Activated T-cell treated with anti-CD3 and anti-CD28 coated beads, Interleukin-2, amount 50 U/mL, for 24 hours (primary cell): Measurements from ENCODE around the gene PPP1R9B.

Experiments
- DNase-seq: peaks from one replicate; pipeline ENCODE4 v3.0.0-alpha.2; 2020
- H3K27ac Mint-ChIP-seq: 2 replicates; pipeline ENCODE4 v1.8.0; 2020; ENCODE audit warnings: mild to moderate bottlenecking, mixed read lengths
- H3K27me3 Mint-ChIP-seq: 2 replicates; pipeline ENCODE4 v1.8.0; 2020; ENCODE audit warnings: mixed read lengths
- H3K36me3 Mint-ChIP-seq: 2 replicates; pipeline ENCODE4 v1.8.0; 2020; ENCODE audit warnings: low read depth, mixed read lengths
- H3K4me1 Mint-ChIP-seq: 2 replicates; pipeline ENCODE4 v1.8.0; 2020; ENCODE audit warnings: low read depth, mixed read lengths
- H3K4me3 Mint-ChIP-seq: 2 replicates; pipeline ENCODE4 v1.8.0; 2020; ENCODE audit warnings: mild to moderate bottlenecking, moderate library complexity, mixed read lengths
- H3K9me3 Mint-ChIP-seq: 2 replicates; pipeline ENCODE4 v1.8.0; 2020; ENCODE audit warnings: mixed read lengths

PPP1R9B gene

DNA sequence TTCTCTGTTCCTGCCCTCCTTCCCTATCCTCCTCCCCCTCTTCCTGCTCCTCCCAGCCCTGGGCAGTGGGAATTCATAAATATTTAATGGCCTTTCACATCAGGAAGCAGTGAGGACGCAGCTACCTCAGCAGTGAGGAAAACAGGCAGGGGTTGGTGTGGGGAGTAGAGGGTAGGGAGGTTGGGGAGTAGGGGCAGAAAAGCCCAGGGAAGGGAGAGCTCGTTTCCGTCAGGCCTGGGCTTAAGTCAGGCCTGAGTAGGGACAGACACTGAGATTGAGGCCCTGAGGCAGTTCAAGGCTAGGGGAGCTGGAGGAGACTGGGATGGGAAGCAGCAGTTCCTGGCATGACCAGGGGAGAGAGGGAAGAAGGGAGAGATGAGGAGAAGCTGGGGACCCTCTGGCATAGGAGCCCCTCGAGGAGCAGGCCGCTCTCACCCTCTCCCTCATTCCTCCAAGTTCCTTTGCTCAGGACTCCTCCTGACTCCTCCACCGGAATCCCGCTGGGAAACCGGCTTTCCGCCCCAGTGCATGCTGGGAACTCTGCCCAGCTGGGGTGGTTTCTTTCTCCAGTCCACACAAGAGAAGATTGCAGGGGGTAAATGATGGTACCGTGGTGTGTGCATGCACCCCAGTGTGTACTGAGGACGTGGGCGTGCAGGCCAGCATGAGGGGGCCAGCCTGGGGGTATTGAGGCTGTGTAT lies 26.7 kb downstream of the PPP1R9B start:
- peaks cover 4% of the 10 kb centered on the region for H3K4me1 Mint-ChIP-seq
- H3K36me3 Mint-ChIP-seq, result no peaks in the 10 kb centered on the region
- no peak overlapping the region for H3K27ac Mint-ChIP-seq
- no peaks in the 10 kb centered on the region for H3K9me3 Mint-ChIP-seq
- no peak for DNase-seq
- H3K4me3 Mint-ChIP-seq, result no peak overlapping the region
- H3K27me3 Mint-ChIP-seq, result peaks cover 30% of the 10 kb centered on the region

GRCh38 chr17:50122945-50123344 lies 27.5 kb downstream of the PPP1R9B start:
- no peak for DNase-seq
- no peak overlapping the region for H3K27ac Mint-ChIP-seq
- H3K27me3 Mint-ChIP-seq, result peaks cover 31% of the 10 kb centered on the region
- no peaks in the 10 kb centered on the region for H3K4me1 Mint-ChIP-seq
- no peaks in the 10 kb centered on the region for H3K9me3 Mint-ChIP-seq
- H3K36me3 Mint-ChIP-seq, result no peaks in the 10 kb centered on the region
- no peak overlapping the region for H3K4me3 Mint-ChIP-seq

DNA sequence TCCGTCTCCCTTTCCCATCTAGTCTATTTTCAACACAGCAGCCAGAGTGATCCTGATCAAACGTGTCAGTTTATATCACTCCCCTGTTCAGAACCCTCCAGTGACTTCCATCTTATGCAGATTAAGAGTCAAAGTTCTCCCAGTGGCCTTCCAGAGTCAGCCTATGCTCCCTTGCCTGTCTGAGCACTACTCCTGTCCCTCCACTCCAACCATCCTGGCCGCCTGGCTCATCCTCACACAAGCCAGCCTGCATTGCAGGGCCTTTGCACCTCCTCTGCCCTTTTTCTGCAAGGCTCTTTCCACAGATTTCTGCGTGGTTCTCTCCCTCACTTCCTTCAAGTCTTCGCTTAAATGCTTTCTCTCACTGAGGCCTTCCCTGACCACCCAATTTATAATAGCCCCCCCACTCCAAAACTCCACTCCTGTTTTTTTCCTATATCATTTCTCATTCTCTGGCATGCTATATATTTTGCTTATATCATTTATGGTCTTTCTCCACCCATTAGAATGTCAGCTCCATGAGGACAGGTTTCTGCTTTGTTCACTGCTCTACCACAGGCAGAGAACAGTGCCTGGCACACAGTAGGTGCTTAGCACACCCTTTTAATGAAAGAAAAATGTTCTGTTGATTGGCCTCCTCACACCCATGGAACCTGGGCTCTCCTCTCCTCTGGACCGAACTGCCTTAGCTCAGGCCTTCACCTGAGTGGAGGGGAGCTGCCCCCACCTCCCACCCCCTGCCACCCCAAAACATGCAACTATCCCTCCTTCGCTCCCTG lies 29.8 kb downstream of the PPP1R9B start:
- Mint-ChIP-seq H3K4me3 (no peak overlapping the region), H3K4me1 (peaks cover 8% of the 10 kb centered on the region), H3K27me3 (peaks cover 45% of the 10 kb centered on the region), H3K27ac (no peak overlapping the region), H3K9me3 (no peaks in the 10 kb centered on the region), H3K36me3 (no peaks in the 10 kb centered on the region)
- DNase-seq, result no peak

- no peak overlapping the region for H3K27ac Mint-ChIP-seq
- peaks cover 8% of the 10 kb centered on the region for H3K4me1 Mint-ChIP-seq
- H3K36me3 Mint-ChIP-seq, result no peaks in the 10 kb centered on the region
- H3K9me3 Mint-ChIP-seq, result no peaks in the 10 kb centered on the region
- DNase-seq, result no peak
- no peak overlapping the region for H3K4me3 Mint-ChIP-seq
- H3K27me3 Mint-ChIP-seq, result peaks cover 53% of the 10 kb centered on the region
Observed at GRCh38 chr17:50118828-50119218, 31.7 kb downstream of the PPP1R9B start.

- peaks cover 53% of the 10 kb centered on the region for H3K27me3 Mint-ChIP-seq
- no peak overlapping the region for H3K27ac Mint-ChIP-seq
- DNase-seq, result no peak
- H3K4me1 Mint-ChIP-seq, result peaks cover 8% of the 10 kb centered on the region
- no peak overlapping the region for H3K4me3 Mint-ChIP-seq
- H3K36me3 Mint-ChIP-seq, result no peaks in the 10 kb centered on the region
- H3K9me3 Mint-ChIP-seq, result no peaks in the 10 kb centered on the region
Observed at GRCh38 chr17:50118076-50118827, 32.2 kb downstream of the PPP1R9B start.

GRCh38 chr17:50117202-50118051 lies 33.0 kb downstream of the PPP1R9B start:
- H3K27ac Mint-ChIP-seq, result no peak overlapping the region
- DNase-seq, result peak; percentile 78
- no peaks in the 10 kb centered on the region for H3K9me3 Mint-ChIP-seq
- peaks cover 8% of the 10 kb centered on the region for H3K4me1 Mint-ChIP-seq
- peak overlapping the region; percentile 25 for H3K4me3 Mint-ChIP-seq
- H3K27me3 Mint-ChIP-seq, result peaks cover 50% of the 10 kb centered on the region
- no peaks in the 10 kb centered on the region for H3K36me3 Mint-ChIP-seq

GRCh38 chr17:50115756-50116155 lies 34.7 kb downstream of the PPP1R9B start:
- H3K27ac Mint-ChIP-seq, result no peak overlapping the region
- H3K4me3 Mint-ChIP-seq, result no peak overlapping the region
- peaks cover 49% of the 10 kb centered on the region for H3K27me3 Mint-ChIP-seq
- H3K4me1 Mint-ChIP-seq, result peaks cover 8% of the 10 kb centered on the region
- H3K36me3 Mint-ChIP-seq, result no peaks in the 10 kb centered on the region
- H3K9me3 Mint-ChIP-seq, result no peaks in the 10 kb centered on the region
- DNase-seq, result no peak

DNA sequence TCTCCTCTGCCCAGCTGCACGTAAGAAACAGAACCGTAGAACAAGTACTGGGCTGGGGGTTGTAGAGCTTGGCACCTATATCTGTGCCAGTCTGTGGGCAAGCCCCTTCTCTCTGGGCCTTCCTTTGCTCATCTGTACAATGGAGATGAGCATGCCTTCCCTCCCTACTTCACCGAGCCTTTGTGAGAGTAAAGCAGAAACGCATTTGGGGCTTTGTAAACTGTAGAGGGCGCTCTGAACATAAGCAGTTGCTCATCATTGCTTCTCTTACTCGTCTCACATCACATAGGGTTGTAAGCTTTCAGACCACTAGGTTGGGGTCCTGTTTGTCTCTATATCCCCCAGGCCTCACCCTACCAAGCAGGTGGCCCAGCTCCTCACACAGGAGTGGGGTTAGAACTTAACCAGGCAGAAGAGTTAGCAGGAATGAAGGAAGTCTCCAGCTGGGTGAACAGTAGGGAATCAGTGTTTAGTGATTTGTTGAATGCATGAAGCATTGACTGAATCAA lies 35.6 kb downstream of the PPP1R9B start:
- no peak overlapping the region for H3K4me3 Mint-ChIP-seq
- H3K27me3 Mint-ChIP-seq, result peaks cover 44% of the 10 kb centered on the region
- DNase-seq, result no peak
- no peaks in the 10 kb centered on the region for H3K36me3 Mint-ChIP-seq
- no peak overlapping the region for H3K27ac Mint-ChIP-seq
- peaks cover 8% of the 10 kb centered on the region for H3K4me1 Mint-ChIP-seq
- no peaks in the 10 kb centered on the region for H3K9me3 Mint-ChIP-seq

DNA sequence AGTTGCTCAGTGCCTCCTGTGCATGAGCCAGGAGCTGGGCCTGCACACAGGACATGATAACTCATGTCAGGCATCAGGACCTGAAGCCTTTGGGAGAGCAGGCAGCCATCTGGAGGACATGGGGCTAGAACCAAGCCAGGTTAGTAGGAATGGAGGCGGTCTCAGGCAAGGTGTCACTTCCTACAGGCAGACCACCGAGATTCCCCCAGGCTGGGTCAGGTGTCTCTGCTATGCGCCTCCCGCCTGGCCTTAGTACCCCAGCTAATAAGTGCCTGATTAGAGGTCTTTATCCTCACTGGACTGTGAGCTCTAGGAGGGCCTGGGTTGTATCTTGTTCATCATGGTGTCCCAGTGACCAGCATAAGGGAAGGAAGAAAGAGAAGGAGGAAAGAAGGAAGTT lies 36.1 kb downstream of the PPP1R9B start:
- Mint-ChIP-seq H3K27ac (no peak overlapping the region), H3K36me3 (no peaks in the 10 kb centered on the region), H3K9me3 (no peaks in the 10 kb centered on the region), H3K4me3 (no peak overlapping the region), H3K4me1 (peaks cover 8% of the 10 kb centered on the region), H3K27me3 (peaks cover 40% of the 10 kb centered on the region)
- DNase-seq, result no peak

DNA sequence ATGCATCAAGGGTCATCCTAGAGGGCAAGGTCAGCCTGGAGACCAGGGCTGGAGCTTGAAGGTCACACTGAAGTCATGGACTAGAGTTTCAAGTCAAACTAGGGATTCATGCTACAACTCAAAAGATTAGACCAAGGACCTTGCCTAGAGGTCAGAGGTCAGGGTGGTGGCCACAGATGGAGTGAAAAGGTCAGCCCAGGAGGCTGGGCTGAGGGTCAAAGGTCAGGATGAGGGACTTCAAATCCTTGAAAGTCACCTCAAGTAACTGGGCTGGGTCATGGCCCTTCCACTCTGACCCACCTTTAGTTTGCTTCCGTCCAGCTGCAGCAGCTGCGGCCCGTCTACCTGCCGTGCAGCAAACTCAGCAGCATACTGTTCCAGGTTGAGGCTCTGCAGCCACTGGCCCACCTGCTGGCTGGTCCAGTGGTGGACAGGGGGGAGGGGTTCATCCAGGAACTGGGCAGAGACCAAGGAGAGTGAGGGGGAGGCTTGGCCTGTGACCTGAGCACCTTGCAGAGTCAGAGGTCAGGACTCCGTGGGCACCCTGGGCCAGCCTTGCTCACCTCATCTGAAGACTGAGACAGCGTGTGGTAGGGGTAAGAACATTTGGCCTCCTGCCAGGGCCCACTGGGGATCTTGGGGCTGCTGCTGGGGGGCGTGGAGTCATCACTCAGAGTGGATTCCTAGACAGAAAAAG lies 36.7 kb downstream of the PPP1R9B start:
- DNase-seq, result no peak
- Mint-ChIP-seq H3K36me3 (no peaks in the 10 kb centered on the region), H3K27me3 (peaks cover 35% of the 10 kb centered on the region), H3K4me1 (peaks cover 8% of the 10 kb centered on the region), H3K9me3 (no peaks in the 10 kb centered on the region), H3K27ac (no peak overlapping the region), H3K4me3 (no peak overlapping the region)

DNA sequence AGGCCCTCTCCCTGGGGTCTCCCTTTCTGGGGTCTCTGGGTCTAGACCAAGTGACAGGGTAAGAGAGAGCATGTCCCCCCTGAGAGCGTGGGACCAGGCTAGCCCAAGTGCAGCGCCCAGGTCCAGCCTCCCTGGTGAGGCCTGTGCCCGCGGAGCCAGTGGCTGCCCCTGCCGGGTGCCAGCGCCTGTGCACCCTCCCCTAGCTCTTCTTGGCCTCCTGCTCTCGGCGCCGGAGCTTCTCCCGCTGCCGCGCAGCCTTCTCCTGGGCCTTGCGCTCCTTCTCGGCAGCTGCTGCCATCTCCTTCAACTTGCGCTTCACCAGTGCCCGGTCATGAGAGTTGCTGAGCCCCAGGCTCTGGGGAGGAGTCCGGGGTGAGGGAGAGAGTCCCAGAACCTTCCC lies 37.8 kb downstream of the PPP1R9B start:
- Mint-ChIP-seq H3K27ac (no peak overlapping the region), H3K36me3 (no peaks in the 10 kb centered on the region), H3K4me1 (peaks cover 8% of the 10 kb centered on the region), H3K4me3 (no peak overlapping the region), H3K27me3 (peaks cover 26% of the 10 kb centered on the region), H3K9me3 (no peaks in the 10 kb centered on the region)
- no peak for DNase-seq

GRCh38 chr17:50111673-50112655 lies 38.5 kb downstream of the PPP1R9B start:
- H3K27ac Mint-ChIP-seq, result no peak overlapping the region
- no peaks in the 10 kb centered on the region for H3K9me3 Mint-ChIP-seq
- no peak overlapping the region for H3K4me3 Mint-ChIP-seq
- peaks cover 4% of the 10 kb centered on the region for H3K4me1 Mint-ChIP-seq
- H3K36me3 Mint-ChIP-seq, result no peaks in the 10 kb centered on the region
- no peak for DNase-seq
- H3K27me3 Mint-ChIP-seq, result peaks cover 21% of the 10 kb centered on the region
